Brain pericyte (primary cell): Measurements from ENCODE around the gene RPS16.

Source experiments
- DNase-seq: peaks from one replicate; pipeline ENCODE4 v3.0.0-alpha.2; 2012; ENCODE audit warnings: low read depth, low spot score

RPS16 gene

GRCh38 chr19:39388657-39389056 is 47.1 kb downstream of the RPS16 start:
- no peak for DNase-seq

DNA sequence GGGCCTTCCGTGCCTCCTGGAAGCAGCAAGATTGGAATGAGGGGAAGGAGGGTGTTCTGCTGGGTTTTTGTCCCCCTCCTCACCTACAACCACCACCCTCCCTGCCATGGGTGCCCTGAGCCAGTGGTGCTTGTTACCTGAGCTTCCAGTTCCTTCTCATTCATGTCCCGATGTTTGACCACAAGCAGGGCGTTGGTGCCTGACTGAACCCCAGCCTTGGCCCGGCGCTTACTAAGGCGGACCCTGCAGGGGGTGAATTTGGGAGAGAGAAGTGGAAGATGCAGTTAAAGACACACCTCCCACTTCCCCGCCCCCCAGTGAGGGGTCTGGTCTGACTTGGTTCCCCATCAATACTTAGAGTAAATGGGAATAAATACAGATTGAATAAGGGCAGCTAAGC is 49.2 kb downstream of the RPS16 start:
- DNase-seq: no peak

- DNase-seq: no peak
These were observed 49.9 kb downstream of the RPS16 start for GRCh38 chr19:39385629-39386411.

GRCh38 chr19:39384839-39385568 is 50.7 kb downstream of the RPS16 start:
- DNase-seq: no peak
